ENCODE data around the gene LTF.
"Not testable (repeated sequence)": the region's sequence is repeated elsewhere in the genome, so short reads cannot be mapped to it uniquely, and the experiment has no call there.

Gene LTF

GRCh38 chr3:46393554-46394434 is 70.9 kb downstream of the LTF start:
- peak; percentile 68 for DNase-seq (ENCODE audit: low spot score)

GRCh38 chr3:46393011-46393410 is 71.7 kb downstream of the LTF start:
- no peak for DNase-seq (ENCODE audit: low spot score)

GRCh38 chr3:46391526-46391925 is 73.2 kb downstream of the LTF start:
- DNase-seq (ENCODE audit: low spot score), result not testable (repeated sequence)

- no peak for DNase-seq (ENCODE audit: low spot score)
Observed at GRCh38 chr3:46389306-46389705, 75.4 kb downstream of the LTF start.

GRCh38 chr3:46388847-46389246 is 75.9 kb downstream of the LTF start:
- not testable (repeated sequence) for DNase-seq (ENCODE audit: low spot score)

GRCh38 chr3:46386205-46386604 is 78.5 kb downstream of the LTF start:
- DNase-seq (ENCODE audit: low spot score), result no peak
